Measurements from ENCODE around the gene MAST2. TPM values are rescaled to one million over a fixed set of nuclear protein-coding genes. Genes with fewer than 3 reads are reported as not detected.

The MAST2 gene
- total and polyA plus RNA-seq, 2 of the 4 experiments (the other 2 are of a cell fraction) = 14.2 to 41.0 TPM

GRCh38 chr1:45820173-45820572 is 16.8 kb downstream of the MAST2 start:
- Histone ChIP-seq H2BK120ac (ENCODE audit: low read depth, low read length) (no peak overlapping the region), H2AFZ (replicated peaks; ENCODE audit: low read length, poor library complexity) (no peak overlapping the region), H2BK5ac (ENCODE audit: low read depth, low read length, poor library complexity, severe bottlenecking) (no peak overlapping the region), H3K4ac (ENCODE audit: low read depth, low read length) (no peak overlapping the region), H3K9me1 (ENCODE audit: insufficient read depth, low read length) (no peaks in the 10 kb centered on the region), H3K14ac (replicated peaks; ENCODE audit: low read depth, low read length) (no peak overlapping the region), H2BK15ac (ENCODE audit: low read depth, low read length) (no peak overlapping the region), H4K5ac (ENCODE audit: low read depth, low read length) (no peak overlapping the region), H4K8ac (ENCODE audit: low read depth in 2 of 2, low read length in 2 of 2) (no peak overlapping the region), H2BK20ac (ENCODE audit: low read depth, low read length) (no peak overlapping the region), H3K4me1 (ENCODE audit: control insufficient read depth, insufficient read depth, low read length) (no peaks in the 10 kb centered on the region; the same call in 1 of the 2 replicates), H3K56ac (ENCODE audit: extremely low read depth, insufficient read depth, low read length) (no peak overlapping the region), H4K20me1 (ENCODE audit: insufficient read depth, low read length) (peaks cover 8% of the 10 kb centered on the region), H3K27ac (ENCODE audit: insufficient read depth, low read length) (no peak overlapping the region), H3K4me3 (ENCODE audit: insufficient read depth, low read depth, low read length) (no peak overlapping the region), H3K4me2 (ENCODE audit: low read depth, low read length) (no peak overlapping the region), H4K91ac (ENCODE audit: insufficient read depth, low read depth, low read length) (no peak overlapping the region), H3K9me3 (ENCODE audit: control insufficient read depth, insufficient read depth, low read length) (peaks cover 3% of the 10 kb centered on the region), H3K36me3 (ENCODE audit: control insufficient read depth, insufficient read depth, low read length) (no peaks in the 10 kb centered on the region), H3K9ac (ENCODE audit: low read depth, low read length) (no peak overlapping the region), H3K23ac (ENCODE audit: low read depth, low read length) (no peak overlapping the region), H3K27me3 (ENCODE audit: control insufficient read depth, insufficient read depth, low read length) (no peaks in the 10 kb centered on the region), H3K79me1 (ENCODE audit: low read depth in 1 of 2, low read length in 2 of 2) (peaks cover 27 to 45% of the 10 kb centered on the region in 2 experiments), H2AK5ac (ENCODE audit: low read depth, low read length) (no peak overlapping the region), H2AK9ac (replicated peaks; ENCODE audit: low read depth, low read length, poor library complexity) (no peak overlapping the region), H3K18ac (ENCODE audit: low read depth, low read length) (no peak overlapping the region)
- TF ChIP-seq MAZ (IDR thresholded peaks at IDR 0.05; ENCODE audit: borderline replicate concordance, low read depth, low read length) (no peak), MXI1 (IDR thresholded peaks at IDR 0.05; ENCODE audit: borderline replicate concordance, low read depth, low read length) (no peak), RCOR1 (IDR thresholded peaks at IDR 0.05; ENCODE audit: insufficient replicate concordance, low read length) (no peak), FOS (IDR thresholded peaks at IDR 0.05; ENCODE audit: low read depth, low read length) (no peak), RFX5 (IDR thresholded peaks at IDR 0.05; ENCODE audit: low read depth, low read length) (no peak), CTCF (conservative IDR thresholded peaks at IDR 0.05; ENCODE audit: low read depth, low read length) (no peak), USF2 (IDR thresholded peaks at IDR 0.05; ENCODE audit: low read depth, low read length) (no peak), CEBPB (IDR thresholded peaks at IDR 0.05; ENCODE audit: low read depth, low read length) (no peak), POLR2A (IDR thresholded peaks at IDR 0.05; ENCODE audit: low read depth, low read length) (no peak)
- ChIA-PET CTCF (no interaction called here), POLR2A (ENCODE audit: unreplicated experiment) (no interaction called here)
- DNase-seq (no peak), ATAC-seq (ENCODE audit: low read depth) (no peak)
- no TSS peak for BruUV-seq (replicated peaks)
- dilution Hi-C loops (cut with HindIII; ENCODE audit: low sequenced_read_pairs, unreplicated experiment) (no loop called here), intact Hi-C loops (cut with micrococcal nuclease) (no loop called here), in situ Hi-C loops (cut with MboI; ENCODE audit: low sequenced_read_pairs) (no loop called here)

Measured in IMR-90 (cell line).